GM19025 (cell line): ENCODE data around the gene AMTN.
"Not testable (repeated sequence)": the region's sequence is repeated elsewhere in the genome, so short reads cannot be mapped to it uniquely, and the experiment has no call there.

ENCODE experiments used
- ATAC-seq: cut with Tn5 transposase; IDR thresholded peaks from one replicate; pipeline ENCODE4 v1.9.1; 2021; ENCODE audit warnings: mild to moderate bottlenecking, low read depth, moderate library complexity; ENCODE audit not compliant: unreplicated experiment

The AMTN gene, protein sequence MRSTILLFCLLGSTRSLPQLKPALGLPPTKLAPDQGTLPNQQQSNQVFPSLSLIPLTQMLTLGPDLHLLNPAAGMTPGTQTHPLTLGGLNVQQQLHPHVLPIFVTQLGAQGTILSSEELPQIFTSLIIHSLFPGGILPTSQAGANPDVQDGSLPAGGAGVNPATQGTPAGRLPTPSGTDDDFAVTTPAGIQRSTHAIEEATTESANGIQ

DNA sequence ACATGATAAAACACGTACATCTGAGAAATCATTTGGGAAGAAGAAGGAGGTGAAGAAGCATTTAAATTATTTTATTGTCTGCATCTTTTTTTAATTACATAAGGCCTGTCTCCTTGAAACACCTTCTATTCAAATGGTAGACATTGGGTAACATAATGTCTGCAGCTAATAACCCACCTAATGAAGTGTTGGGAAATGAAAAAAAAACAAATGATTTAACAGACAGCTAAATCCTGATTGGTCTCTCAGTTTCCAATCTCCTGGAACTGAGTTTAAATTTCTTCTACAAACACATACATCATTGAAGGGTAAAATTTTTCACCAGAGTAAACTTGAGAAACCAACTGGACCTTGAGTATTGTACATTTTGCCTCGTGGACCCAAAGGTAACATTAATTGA is at the start of gene AMTN:
AMTN (plus strand) TSS at position 301 of the 400 bp plus-strand sequence. CDS start 209 bp downstream, outside the sequence.
- ATAC-seq, result no peak

DNA sequence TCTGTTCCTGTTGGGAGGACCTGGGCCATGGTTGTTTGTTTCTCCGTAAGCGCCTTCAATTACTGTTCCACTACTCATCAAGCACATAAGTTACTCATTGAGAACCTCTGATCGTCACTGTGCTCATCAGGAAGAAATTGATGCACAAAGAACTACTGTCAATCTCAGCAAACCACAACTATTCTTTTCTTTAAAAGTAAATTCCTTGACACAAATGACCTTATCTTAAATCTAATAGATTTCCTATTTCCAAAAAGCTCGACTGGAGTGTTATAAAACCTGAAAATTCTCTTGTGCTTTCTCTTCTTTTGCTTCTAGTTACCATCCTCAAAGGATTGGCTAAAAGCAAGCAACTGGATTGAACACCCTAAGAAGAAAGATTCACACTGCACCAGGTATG is 46.5 kb upstream of the AMTN start, which contains the start of gene MUC7:
MUC7 (plus strand) TSS at position 301 of the 400 bp plus-strand sequence. CDS start 1,825 bp downstream, outside the sequence.
- ATAC-seq, result no peak

DNA sequence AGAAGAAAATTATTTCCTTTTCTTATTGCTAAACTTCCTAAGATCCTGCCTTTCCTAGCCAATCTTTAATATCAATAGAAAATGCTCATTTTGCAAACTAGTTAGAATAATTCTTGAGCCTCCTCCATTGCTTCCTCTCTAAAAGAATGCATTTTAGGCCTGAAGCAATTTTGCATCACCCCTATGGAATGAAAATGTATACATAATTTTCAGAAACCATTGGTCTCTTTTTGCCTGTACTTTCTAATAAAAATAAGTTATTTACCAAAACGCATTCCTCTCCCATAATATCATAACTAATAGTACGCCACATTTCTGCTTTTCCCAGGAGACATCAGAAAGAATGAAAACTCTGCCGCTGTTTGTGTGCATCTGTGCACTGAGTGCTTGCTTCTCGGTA is 44.7 kb upstream of the AMTN start:
- ATAC-seq, result no peak

DNA sequence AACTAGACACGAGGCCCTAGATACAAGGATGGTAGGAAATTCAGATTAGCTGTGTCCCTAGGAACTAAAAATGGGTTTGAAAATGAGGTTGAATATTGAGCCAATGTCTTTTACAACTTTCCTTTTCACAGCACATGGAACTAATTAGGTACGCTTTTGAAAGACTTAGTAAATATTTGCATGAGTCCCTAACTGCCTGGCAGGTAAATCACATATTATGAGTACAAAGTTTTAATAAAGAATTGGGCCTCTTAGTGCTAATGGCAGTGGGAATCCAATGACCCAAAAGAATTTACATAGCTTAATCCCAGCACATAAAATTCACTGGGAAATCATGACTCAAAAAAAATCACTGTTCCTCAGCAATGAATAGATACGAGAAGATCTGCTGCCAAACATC is 29.6 kb upstream of the AMTN start:
- ATAC-seq, result no peak

DNA sequence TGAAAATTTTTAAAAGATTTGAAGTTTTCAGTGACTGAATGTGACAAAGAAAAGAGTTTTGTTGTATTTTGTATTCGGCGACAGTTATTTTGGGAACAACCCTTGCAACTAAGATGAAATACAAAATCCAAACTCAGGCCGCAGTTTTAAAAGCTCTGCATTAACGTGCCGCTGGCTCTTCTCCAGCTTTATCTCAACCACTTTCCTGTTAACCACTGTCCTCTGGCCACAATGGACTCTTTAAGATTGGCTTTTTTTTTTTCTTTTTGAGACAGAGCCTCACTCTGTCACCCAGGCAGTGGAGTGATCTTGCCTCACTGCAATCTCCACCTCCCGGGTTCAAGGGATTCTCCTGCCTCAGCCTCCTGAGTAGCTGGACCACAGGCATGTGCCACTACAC is 22.1 kb upstream of the AMTN start:
- no peak for ATAC-seq

DNA sequence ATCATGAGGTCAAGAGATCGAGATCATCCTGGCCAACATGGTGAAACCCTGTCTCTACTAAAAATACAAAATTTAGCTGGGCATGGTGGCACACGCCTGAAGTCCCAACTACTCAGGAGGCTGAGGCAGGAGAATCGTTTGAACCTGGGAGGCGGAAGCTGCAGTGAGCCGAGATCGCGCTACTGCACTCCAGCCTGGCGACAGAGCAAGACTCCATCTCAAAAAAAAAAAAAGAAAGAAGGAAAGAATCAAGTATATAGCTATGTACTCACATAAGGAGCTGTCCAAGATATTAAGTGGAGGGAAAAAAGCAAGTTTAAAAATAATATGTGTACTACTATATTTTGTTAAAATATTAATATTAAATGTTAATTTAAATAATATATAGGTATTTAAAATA is 16.5 kb upstream of the AMTN start:
- ATAC-seq, result not testable (repeated sequence)

DNA sequence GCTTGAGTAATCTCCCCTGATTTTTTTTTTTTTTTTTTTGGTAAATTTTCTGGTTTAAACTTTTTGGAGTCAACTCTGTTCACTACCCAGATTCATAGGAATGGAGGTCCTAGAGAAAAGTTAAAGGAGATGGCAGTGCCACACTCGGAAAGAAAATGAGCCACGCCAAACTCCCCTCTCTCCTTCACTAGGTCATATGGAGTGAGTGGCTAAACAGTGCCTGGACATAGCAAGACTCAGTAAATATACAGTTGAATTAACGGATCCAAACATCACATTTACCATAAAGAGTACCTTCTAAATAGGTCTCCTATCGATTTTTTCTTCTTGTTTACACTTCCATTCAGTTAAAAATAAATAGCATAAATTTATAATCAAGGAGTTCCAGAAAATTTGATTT is 13.6 kb upstream of the AMTN start:
- no peak for ATAC-seq

DNA sequence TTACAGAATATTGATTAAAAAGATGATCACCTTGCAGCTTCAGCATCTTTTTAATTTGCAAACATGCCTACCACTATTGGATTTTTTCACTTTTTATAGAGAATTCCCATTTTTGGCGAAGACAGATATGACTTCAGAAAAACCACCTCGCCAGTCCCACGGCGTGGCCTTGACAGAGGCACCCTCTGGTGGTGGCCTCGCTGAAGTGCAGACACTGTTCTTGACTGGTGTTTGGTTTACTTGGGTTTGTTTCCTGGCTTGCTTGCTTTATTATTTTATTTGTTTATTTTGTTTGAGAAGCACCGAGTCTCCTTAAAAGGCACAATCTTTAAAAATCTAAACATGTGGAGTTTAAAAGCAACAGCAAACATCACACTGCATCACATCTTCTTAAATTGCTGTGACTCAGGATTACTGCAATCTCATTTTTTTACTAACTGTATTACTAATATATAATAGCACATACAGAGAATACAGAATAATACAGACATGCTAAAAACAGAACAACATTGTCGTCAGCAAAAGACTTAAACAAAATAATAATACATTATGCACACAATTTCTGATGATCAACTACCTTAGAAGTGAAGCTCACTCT is 13.1 kb upstream of the AMTN start:
- peak; percentile 73 for ATAC-seq

DNA sequence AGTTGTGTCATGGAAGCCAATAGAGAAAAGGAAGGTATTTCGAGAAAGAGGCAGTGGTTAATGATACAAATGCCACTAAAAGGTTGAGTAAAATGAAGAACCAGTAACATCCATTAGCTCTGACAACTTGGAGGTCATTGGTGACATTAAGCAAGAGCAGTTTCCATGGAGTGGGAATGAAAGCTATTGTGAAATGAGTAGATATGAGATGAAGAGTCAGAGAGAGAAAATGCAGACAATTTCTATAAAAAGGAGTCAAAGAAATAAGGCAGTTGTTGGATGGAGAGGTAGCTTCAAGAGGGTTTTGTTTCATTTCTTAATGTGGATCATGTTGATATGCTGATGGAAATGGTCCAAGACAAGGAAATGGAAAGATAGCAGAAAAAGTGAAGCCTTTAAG is 9.6 kb upstream of the AMTN start:
- no peak for ATAC-seq

DNA sequence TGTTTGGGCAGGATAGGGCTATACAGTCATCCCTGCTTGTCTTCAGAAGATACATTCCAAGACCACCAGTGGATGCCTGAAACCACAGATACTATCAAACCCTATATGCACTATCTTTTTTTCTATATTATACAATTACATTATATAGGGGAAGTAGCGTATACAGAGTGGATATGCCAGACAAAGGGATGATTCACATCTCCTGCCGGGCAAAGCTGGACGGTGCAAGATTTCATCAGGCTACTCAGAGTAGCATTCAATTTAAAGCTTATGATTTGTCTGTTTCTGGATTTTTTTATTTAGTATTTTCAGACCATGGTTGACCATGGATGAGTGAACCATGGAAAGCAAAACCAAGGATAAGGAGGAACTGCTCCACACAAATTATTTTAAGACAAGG is 7.0 kb upstream of the AMTN start:
- no peak for ATAC-seq

DNA sequence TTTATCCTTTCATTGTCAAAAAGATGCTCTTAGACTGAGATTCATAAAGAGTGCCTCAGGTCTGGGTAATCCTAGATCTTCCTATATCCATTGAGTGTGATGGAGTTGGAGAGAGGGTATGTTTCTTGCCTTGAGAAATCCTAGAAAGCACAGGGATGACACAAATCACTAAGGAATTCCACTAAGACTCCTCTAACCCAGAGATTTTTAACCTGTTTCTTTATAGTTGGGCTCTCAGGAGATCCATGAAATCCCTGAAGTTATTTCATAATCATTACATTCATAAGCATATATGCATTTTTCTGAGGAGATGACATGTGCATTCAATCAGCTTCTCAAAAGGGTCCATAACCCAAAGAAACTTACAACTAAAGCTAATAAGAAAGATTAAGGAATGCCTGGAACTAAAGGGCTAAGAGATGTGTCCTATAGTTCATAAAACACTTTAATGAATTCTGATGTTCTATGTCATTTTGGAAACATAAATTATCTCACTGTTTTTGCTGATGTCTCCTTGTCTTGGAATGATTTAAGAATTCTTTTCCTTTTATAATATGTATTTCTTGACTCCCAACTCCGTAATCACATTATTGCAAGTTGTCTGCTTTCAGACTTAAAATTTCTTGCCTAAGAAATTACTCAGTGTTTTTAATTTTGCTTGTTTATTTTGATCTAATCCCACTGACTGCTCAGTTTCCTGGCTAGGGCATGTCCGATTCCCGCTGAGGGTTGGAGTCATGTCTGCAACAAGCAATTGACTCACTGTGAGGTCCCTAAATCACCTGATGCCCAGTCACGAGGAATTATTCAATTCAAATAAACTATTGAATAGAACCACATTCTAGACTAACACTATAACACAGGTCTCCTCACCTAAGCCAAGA is 2.8 kb upstream of the AMTN start:
- no peak for ATAC-seq

DNA sequence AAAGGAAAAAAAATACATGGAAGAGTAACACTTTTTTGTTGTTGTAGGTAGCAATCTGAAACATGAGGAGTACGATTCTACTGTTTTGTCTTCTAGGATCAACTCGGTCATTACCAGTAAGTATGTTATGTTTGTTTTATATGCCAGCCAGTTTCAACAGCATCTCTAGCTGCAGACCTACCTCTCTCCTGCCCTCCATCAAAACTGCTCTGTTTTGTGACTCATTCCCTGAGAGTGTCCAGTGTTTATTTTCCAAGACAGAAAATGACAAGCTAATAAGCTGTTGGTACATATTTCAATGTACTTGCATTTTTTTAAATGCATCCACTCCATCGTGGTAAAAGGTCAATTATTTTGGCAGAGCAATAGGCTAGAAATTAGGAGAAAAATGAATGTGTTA is 347 bp downstream of the AMTN start:
- ATAC-seq, result no peak

DNA sequence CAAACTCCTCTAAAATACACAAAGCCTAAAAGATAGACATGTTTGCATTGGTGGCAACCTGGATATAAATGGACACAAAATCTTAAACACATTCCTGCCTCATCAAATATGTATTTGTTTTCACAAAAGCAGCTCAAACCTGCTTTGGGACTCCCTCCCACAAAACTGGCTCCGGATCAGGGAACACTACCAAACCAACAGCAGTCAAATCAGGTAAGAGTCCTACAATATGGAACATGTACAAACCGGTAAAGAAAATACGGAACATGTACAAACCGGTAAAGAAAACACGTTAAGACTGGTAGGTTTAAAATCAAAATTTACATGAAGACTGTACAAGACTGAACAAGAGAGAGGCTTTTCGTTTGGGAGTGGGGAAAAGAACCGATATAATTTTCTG is 4.3 kb downstream of the AMTN start:
- no peak for ATAC-seq

DNA sequence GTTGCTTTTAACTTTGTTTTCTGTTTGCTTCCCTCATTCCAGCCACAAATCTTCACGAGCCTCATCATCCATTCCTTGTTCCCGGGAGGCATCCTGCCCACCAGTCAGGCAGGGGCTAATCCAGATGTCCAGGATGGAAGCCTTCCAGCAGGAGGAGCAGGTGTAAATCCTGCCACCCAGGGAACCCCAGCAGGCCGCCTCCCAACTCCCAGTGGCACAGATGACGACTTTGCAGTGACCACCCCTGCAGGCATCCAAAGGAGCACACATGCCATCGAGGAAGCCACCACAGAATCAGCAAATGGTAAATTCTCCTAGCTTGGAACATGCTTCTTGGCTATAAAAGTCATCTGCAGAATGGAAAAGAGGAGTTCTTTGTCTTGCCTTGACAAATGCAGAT is 12.6 kb downstream of the AMTN start:
- no peak for ATAC-seq

DNA sequence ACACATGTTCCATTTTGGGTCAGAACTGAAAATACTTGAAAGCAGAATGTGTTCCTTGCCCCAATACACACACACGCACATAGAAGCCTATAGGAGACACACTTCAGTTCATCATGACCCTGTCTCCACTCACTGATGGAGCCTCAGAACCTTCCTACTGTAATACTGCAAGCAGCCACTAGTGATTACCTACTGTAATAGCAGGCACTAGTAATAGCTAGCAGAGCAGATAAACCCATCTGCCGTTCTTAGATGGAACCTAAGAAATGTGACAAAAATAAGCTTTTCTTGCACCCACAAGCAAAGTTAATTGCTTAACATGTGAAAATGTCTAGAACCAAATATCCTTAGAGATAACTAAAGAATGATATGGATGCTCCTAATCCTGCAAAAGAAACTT is 13.6 kb downstream of the AMTN start:
- peak; percentile 52 for ATAC-seq

DNA sequence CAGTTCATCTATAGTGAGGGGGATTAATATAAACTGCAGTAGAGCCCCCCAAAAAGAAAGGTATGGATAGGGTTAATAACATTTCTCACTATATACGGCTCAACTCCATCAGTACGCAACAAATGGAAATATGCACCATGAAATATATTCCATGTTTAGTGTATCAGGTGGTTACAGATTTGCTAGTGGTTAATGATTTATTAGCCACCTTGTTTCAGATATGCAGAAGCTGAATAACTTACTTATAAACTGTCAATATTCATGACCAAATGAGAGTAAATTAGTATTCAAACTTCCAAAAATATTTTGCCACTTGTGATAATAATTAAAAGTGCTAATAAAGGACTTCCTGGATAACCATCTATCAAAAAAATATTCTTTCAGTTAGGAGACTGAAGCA is 14.8 kb downstream of the AMTN start:
- ATAC-seq, result no peak

DNA sequence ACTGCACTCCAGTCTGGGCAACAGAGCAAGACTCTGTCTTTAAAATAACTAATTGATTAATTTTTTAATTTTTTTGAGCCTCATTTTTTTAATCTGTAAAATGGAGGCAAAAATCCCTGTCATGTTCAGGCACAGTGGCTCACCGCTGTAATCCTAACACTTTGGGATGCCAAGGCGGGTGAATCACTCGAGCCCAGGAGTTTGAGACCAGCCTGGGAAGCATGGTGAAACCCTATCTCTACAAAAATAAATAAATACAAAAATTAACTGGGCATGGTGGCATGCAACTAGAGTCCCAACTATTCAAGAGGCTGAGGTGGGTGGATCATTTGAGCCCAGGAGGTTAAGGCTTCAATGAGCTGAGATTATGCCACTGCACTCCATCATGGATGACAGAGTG is 15.4 kb downstream of the AMTN start:
- ATAC-seq, result no peak

DNA sequence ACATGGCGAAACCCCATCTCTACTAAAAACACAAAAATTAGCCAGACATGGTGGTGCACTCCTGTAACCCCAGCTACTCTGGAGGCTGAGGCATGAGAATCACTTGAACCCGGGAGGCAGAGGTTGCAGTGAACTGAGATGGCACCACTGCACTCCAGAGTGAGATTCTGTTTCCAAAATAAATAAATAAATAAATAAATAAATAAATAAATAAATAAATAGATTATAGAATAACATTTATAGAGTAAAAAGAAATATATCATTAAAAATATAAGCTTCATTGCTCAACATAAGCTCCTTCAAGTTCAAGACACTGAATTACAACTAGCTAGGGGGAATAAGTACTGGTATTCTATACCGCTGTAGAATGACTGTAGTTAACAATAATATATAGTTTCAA is 16.5 kb downstream of the AMTN start:
- ATAC-seq, result not testable (repeated sequence)

DNA sequence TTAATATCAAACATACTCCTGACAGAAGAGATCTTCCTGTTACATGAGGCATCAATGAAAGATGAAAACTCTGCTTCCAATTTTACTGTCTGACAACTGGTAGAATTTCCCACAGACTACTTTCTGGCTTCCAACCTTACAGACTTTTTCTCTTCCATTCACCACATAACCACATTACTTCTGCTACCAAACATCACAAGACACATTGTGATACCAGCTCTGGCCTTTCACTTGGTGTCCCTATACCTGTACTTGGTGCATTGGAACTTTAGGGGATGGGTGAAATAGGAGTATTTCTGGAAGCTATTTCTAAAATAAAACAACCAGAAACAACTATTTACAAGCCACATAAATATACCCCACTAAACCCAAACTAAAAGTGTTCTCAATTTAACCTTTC is 20.5 kb downstream of the AMTN start:
- no peak for ATAC-seq

DNA sequence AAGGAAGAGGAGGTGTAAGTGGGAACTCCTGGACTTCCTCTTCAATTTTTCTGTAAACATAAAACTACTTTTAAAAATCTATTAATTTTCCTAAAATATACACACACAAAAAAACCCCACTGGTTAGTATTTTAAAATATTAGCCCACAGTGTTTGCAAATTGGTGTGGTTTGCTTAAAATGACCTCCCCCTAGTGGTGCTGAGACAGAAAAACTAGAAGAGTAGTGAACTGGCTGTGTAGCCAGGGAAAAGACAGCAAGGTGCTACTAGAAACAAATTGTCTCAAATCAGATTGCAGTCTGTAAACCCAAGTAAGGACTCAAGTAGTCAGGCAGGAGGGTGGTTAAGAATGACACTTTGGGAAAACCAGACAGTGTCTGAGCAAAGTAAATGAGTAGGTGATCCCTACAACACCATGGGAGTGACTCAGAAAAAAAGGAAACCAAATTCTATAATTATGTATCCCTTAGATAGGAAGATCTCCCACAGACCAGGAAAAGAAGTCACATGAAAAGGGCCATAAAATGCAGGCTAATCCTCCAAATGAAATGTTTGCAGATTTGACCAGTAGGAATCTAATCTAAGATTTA is 26.0 kb downstream of the AMTN start:
- peak; percentile 51 for ATAC-seq

DNA sequence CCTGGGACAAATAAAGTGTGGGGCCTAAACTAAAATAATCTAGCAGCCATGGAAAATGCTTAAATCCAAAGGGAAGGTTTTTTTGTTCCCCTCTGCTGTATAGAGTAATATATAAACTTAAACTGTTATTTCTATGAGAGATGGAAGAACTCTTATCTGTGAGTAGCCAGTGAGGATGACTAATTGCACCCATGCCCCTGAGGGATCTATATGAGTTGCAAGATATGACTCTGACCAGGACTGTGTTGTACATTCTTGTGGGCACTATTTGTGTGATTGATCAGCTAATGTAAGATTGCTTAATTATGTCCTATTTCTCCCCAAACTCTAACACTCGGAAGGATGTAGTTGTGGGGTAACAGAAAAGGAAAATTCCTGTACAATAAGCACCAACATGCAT is 38.5 kb downstream of the AMTN start:
- no peak for ATAC-seq
